SK-N-SH (cell line): Measurements from ENCODE around the gene PFKFB3. TPM values are rescaled to one million over a fixed set of nuclear protein-coding genes. Genes with fewer than 3 reads are reported as not detected.

Source experiments
- CTCF ChIA-PET: fragments of 300-600, 350-600 bp; formaldehyde crosslinking; extraction: SDS; loops from one replicate; lab custom pipeline; 2021; lab: Yijun Ruan, JAX
- POLR2A ChIA-PET: fragments of 350-600 bp; sonication (Branson Sonifier 250); formaldehyde crosslinking; extraction: SDS; loops from one replicate; lab custom pipeline; 2020; ENCODE audit warnings: antibody characterized with exemption, inconsistent platforms; lab: Yijun Ruan, JAX
- DNase-seq: peaks from one replicate; pipeline ENCODE4 v3.0.0; 2012
- H2AFZ ChIP-seq: fragments of 200-600 bp; sonication (generic); 2 replicates; pipeline ENCODE4 v1.8.1; 2016; ENCODE audit warnings: antibody characterized with exemption, mild to moderate bottlenecking, low read depth
- H3F3A ChIP-seq: fragments of 200-600 bp; sonication (generic); replicated peaks from 2 replicates; pipeline ENCODE3; 2016; ENCODE audit warnings: antibody characterized with exemption, mild to moderate bottlenecking; ENCODE audit not compliant: insufficient read depth
- H3K27ac ChIP-seq, 2 experiments: fragments of 200-500 bp in 1 of 2; fragments of 200-600 bp in 1 of 2; sonication (Bioruptor generic) in 1 of 2; sonication (generic), shearing (Covaris generic) in 1 of 2; 2 replicates each; pipeline versions ENCODE4 v1.5.1 to v1.6.1; 2014 to 2016; ENCODE audit warnings: low read depth in 2 of 2, inconsistent platforms in 1 of 2, low read length in 1 of 2, mild to moderate bottlenecking in 1 of 2, mixed read lengths in 1 of 2
- H3K27me3 ChIP-seq: fragments of 200-600 bp; sonication (generic), shearing (Covaris generic); 2 replicates; pipeline ENCODE4 v1.6.1; 2016; ENCODE audit warnings: mixed run types; ENCODE audit not compliant: insufficient read depth
- H3K36me3 ChIP-seq, 2 experiments: fragments of 200-500 bp in 1 of 2; fragments of 200-600 bp in 1 of 2; sonication (Bioruptor generic) in 1 of 2; sonication (generic) in 1 of 2; replicated peaks in 1 of 2; 2 replicates each; pipeline versions ENCODE3 to v1.5.1; 2014 to 2016; ENCODE audit warnings: low read length in 1 of 2, mild to moderate bottlenecking in 1 of 2; ENCODE audit not compliant: insufficient read depth in 2 of 2, control insufficient read depth in 1 of 2
- H3K4me1 ChIP-seq, 2 experiments: fragments of 200-500 bp in 1 of 2; fragments of 200-600 bp in 1 of 2; sonication (Bioruptor generic) in 1 of 2; sonication (generic), shearing (Covaris generic) in 1 of 2; 2 replicates each; pipeline versions ENCODE4 v1.5.1 to v1.6.1; 2014 to 2016; ENCODE audit warnings: low read depth in 1 of 2, low read length in 1 of 2, mixed run types in 1 of 2; ENCODE audit not compliant: insufficient read depth in 2 of 2, control insufficient read depth in 1 of 2
- H3K4me2 ChIP-seq: fragments of 200-600 bp; sonication (generic), shearing (Covaris generic); 2 replicates; pipeline ENCODE4 v1.6.1; 2017; ENCODE audit warnings: mixed run types
- H3K4me3 ChIP-seq, 2 experiments: fragments of 200-500 bp in 1 of 2; fragments of 200-600 bp in 1 of 2; sonication (Bioruptor generic) in 1 of 2; sonication (generic), shearing (Covaris generic) in 1 of 2; 2 replicates each; pipeline versions ENCODE4 v1.5.1 to v1.8.1; 2014 to 2016; ENCODE audit warnings: low read depth in 2 of 2, inconsistent platforms in 1 of 2, low read length in 1 of 2, mild to moderate bottlenecking in 1 of 2, mixed read lengths in 1 of 2, moderate library complexity in 1 of 2
- H3K79me2 ChIP-seq: fragments of 200-600 bp; sonication (generic); 2 replicates; pipeline ENCODE4 v1.8.1; 2017; ENCODE audit warnings: mild to moderate bottlenecking; ENCODE audit not compliant: insufficient read depth
- H3K9ac ChIP-seq: fragments of 200-600 bp; sonication (generic); 2 replicates; pipeline ENCODE4 v1.6.1; 2017; ENCODE audit warnings: mixed run types
- H3K9me2 ChIP-seq: fragments of 200-600 bp; sonication (generic); 2 replicates; pipeline ENCODE4 v1.6.1; 2017; ENCODE audit warnings: mixed run types
- H3K9me3 ChIP-seq: fragments of 200-600 bp; sonication (generic); 2 replicates; pipeline ENCODE4 v1.6.1; 2017; ENCODE audit warnings: mixed run types, mild to moderate bottlenecking, moderate library complexity
- H4K20me1 ChIP-seq: fragments of 200-600 bp; sonication (generic); 2 replicates; pipeline ENCODE4 v1.6.1; 2017; ENCODE audit warnings: mild to moderate bottlenecking, mixed run types; ENCODE audit not compliant: insufficient read depth
- CHD2 ChIP-seq: fragments of 150-350 bp; IDR thresholded peaks from 2 replicates; pipeline ENCODE4 v1.6.1; 2018; ENCODE audit warnings: low read length; ENCODE audit not compliant: partially characterized antibody
- CTCF ChIP-seq: fragments of 200-600 bp; sonication (generic); IDR thresholded peaks from 2 replicates; pipeline ENCODE4 v1.6.1; 2017; ENCODE audit warnings: antibody characterized with exemption, mild to moderate bottlenecking, moderate library complexity
- ELF1 ChIP-seq: IDR thresholded peaks from 2 replicates; pipeline ENCODE4 v1.4.0; 2012
- EZH2phosphoT487 ChIP-seq: fragments of 200-600 bp; sonication (generic); IDR thresholded peaks from 2 replicates; pipeline ENCODE4 v1.6.1; 2017; ENCODE audit warnings: low read depth, mixed run types, mild to moderate bottlenecking, antibody characterized with exemption, moderate library complexity, borderline replicate concordance
- FOSL2 ChIP-seq: IDR thresholded peaks from 2 replicates; pipeline ENCODE4 v1.4.0; 2012; ENCODE audit warnings: low read depth, mild to moderate bottlenecking, moderate library complexity, borderline replicate concordance
- FOXJ3 ChIP-seq: sonication (generic); formaldehyde crosslinking; IDR thresholded peaks from 2 replicates; pipeline ENCODE4 v1.5.1; 2020; ENCODE audit warnings: mild to moderate bottlenecking, missing genetic modification reagents
- GABPA ChIP-seq: IDR thresholded peaks from 2 replicates; pipeline ENCODE4 v1.4.0; 2012; ENCODE audit warnings: low read depth, mild to moderate bottlenecking
- GATA2 ChIP-seq: sonication (generic); formaldehyde crosslinking; IDR thresholded peaks from 2 replicates; pipeline ENCODE4 v1.5.0; 2020; ENCODE audit warnings: mild to moderate bottlenecking, missing genetic modification reagents
- IRF3 ChIP-seq: fragments of 150-350 bp; IDR thresholded peaks from 2 replicates; pipeline ENCODE4 v1.6.1; 2016; ENCODE audit warnings: mild to moderate bottlenecking, low read depth, low read length
- JUND ChIP-seq: IDR thresholded peaks from 2 replicates; pipeline ENCODE4 v1.4.0; 2012
- MAX ChIP-seq: IDR thresholded peaks from 2 replicates; pipeline ENCODE4 v1.4.0; 2012; ENCODE audit warnings: low read depth
- MEF2A ChIP-seq: IDR thresholded peaks from 2 replicates; pipeline ENCODE4 v1.4.0; 2012; ENCODE audit warnings: low read depth, borderline replicate concordance
- MXI1 ChIP-seq: IDR thresholded peaks from 2 replicates; pipeline ENCODE4 v1.6.1; 2012; ENCODE audit warnings: mild to moderate bottlenecking, low read depth, low read length, improper control_type of control experiment
- NFIC ChIP-seq: IDR thresholded peaks from 2 replicates; pipeline ENCODE4 v1.4.0; 2012; ENCODE audit warnings: borderline replicate concordance
- NRF1 ChIP-seq: IDR thresholded peaks from 2 replicates; pipeline ENCODE4 v1.6.1; 2012; ENCODE audit warnings: low read depth, mild to moderate bottlenecking, low read length
- PBX3 ChIP-seq: IDR thresholded peaks from 2 replicates; pipeline ENCODE4; 2012
- POLR2AphosphoS5 ChIP-seq: IDR thresholded peaks from 2 replicates; pipeline ENCODE4 v1.6.1; 2012; ENCODE audit warnings: low read depth, low read length
- RAD21 ChIP-seq: IDR thresholded peaks from 2 replicates; pipeline ENCODE4 v1.6.1; 2012; ENCODE audit warnings: mild to moderate bottlenecking, low read length
- RXRA ChIP-seq: IDR thresholded peaks from 2 replicates; pipeline ENCODE4 v1.4.0; 2012; ENCODE audit warnings: low read depth, mild to moderate bottlenecking, borderline replicate concordance
- SIN3A ChIP-seq: IDR thresholded peaks from 2 replicates; pipeline ENCODE4 v1.6.1; 2012; ENCODE audit warnings: low read depth, mild to moderate bottlenecking, low read length, moderate library complexity, borderline replicate concordance
- SMC3 ChIP-seq: IDR thresholded peaks from 2 replicates; pipeline ENCODE4 v1.6.1; 2012; ENCODE audit warnings: low read depth, low read length, improper control_type of control experiment
- TAF1 ChIP-seq: IDR thresholded peaks from 2 replicates; pipeline ENCODE4 v1.6.1; 2012; ENCODE audit warnings: low read depth, mild to moderate bottlenecking, low read length, moderate library complexity, borderline replicate concordance
- TCF12 ChIP-seq: IDR thresholded peaks from 2 replicates; pipeline ENCODE4 v1.4.0; 2012
- TEAD4 ChIP-seq: IDR thresholded peaks from 2 replicates; pipeline ENCODE4 v1.4.0; 2012; ENCODE audit warnings: mild to moderate bottlenecking, borderline replicate concordance; ENCODE audit not compliant: insufficient read depth
- USF2 ChIP-seq: fragments of 150-350 bp; IDR thresholded peaks from 2 replicates; pipeline ENCODE4 v1.6.1; 2017; ENCODE audit warnings: antibody characterized with exemption, low read length, low read depth, borderline replicate concordance
- ZBTB33 ChIP-seq: IDR thresholded peaks from 2 replicates; pipeline ENCODE4 v1.4.0; 2012; ENCODE audit warnings: low read depth, borderline replicate concordance
- WGBS: methylation state at CpG from one replicate; pipeline ENCODE4 v1.1.6; 2017; ENCODE audit warnings: low lambda C conversion rate; 5-methylcytosine and 5-hydroxymethylcytosine counted together
- polyA plus RNA-seq, 3 experiments: library from polyadenylated mRNA; depleted of rRNA; stranded (reverse); fragments of >200 nt; gene quantifications; 2 replicates each; pipeline ENCODE4 v1.2.3, GENCODE V29; 2012

PFKFB3 gene
- polyA plus RNA-seq, 1 of the 3 experiments (the other 2 are of a cell fraction) = 59.7 TPM

- peaks cover 14 to 21% of the 10 kb centered on the region in 2 experiments; a peak in 3 of 4 replicates for H3K4me1 ChIP-seq
- no peak overlapping the region for H3K4me3 ChIP-seq
- peak overlapping the region; percentile 60; the same call in 1 of the 2 replicates for H3K4me2 ChIP-seq
- no peaks in the 10 kb centered on the region for H3K9me2 ChIP-seq
- no peaks in the 10 kb centered on the region for H3K27me3 ChIP-seq
- POLR2A ChIA-PET = interaction anchor here (0.6 to 1.9 kb wide), 2 partner anchors 9 to 48 kb away, joined by 3 to 12 read pairs; partner anchors contain the start of gene PFKFB3
- H3K36me3 ChIP-seq = peaks cover 30 to 51% of the 10 kb centered on the region in 2 experiments
- peaks cover 91% of the 10 kb centered on the region for H3K79me2 ChIP-seq
- H4K20me1 ChIP-seq = peaks cover 91% of the 10 kb centered on the region
- peak; percentile 85 for DNase-seq
- H3K27ac ChIP-seq = peak overlapping the region in 1 of 2 experiments; percentile 70; a peak in 2 of 4 replicates
- H3K9ac ChIP-seq = no peak overlapping the region
- CTCF ChIA-PET = interaction anchor here (0.6 to 3.4 kb wide), 5 partner anchors 10 to 235 kb away, joined by 3 to 23 read pairs (median 3); partner anchors contain the start of genes IL15RA and PFKFB3
- peaks cover 7% of the 10 kb centered on the region for H3F3A ChIP-seq
- no peak overlapping the region for H2AFZ ChIP-seq
- 74% methylated on average over 21 of the region's 30 CpGs for WGBS
- no peaks in the 10 kb centered on the region for H3K9me3 ChIP-seq
- TF ChIP-seq NRF1 = no peak
- no peak for TF ChIP-seq RXRA
- no peak for TF ChIP-seq JUND
- TF ChIP-seq IRF3 = no peak
- no peak for TF ChIP-seq NFIC
- TF ChIP-seq ELF1 = no peak
- TF ChIP-seq GABPA = no peak
- TF ChIP-seq FOSL2 = no peak
- no peak for TF ChIP-seq RAD21
- peak; percentile 80 for TF ChIP-seq MAX
- TF ChIP-seq POLR2AphosphoS5 = no peak
- TF ChIP-seq EZH2phosphoT487 = no peak
- TF ChIP-seq GATA2 (CRISPR knock-in tag) = no peak
- TF ChIP-seq ZBTB33 = no peak
- TF ChIP-seq PBX3 = no peak
- TF ChIP-seq SMC3 = no peak
- no peak for TF ChIP-seq MEF2A
- TF ChIP-seq CTCF = no peak
- TF ChIP-seq TCF12 = 0 out of 2 replicates have a peak, but pooled peaks have one; percentile 19
- peak; percentile 99 for TF ChIP-seq MXI1
- no peak for TF ChIP-seq CHD2
- TF ChIP-seq USF2 = no peak
- no peak for TF ChIP-seq TAF1
- TF ChIP-seq TEAD4 = no peak
- no peak for TF ChIP-seq FOXJ3 (CRISPR knock-in tag)
- TF ChIP-seq SIN3A = no peak
These were observed 9.2 kb downstream of the PFKFB3 start for GRCh38 chr10:6211671-6212635.
